HepG2 (cell line): ENCODE results near the gene KPNA3.

ENCODE experiments used
- CREB1 ChIP-seq, 2 experiments: fragments of 450-650 bp in 1 of 2; IDR thresholded peaks; 2 replicates each; pipeline ENCODE4 v1.6.1; 2016 to 2017; ENCODE audit warnings: control low read depth in 1 of 2, mild to moderate bottlenecking in 1 of 2, missing compliant biosample characterization in 1 of 2, missing genetic modification characterization in 1 of 2
- DNMT1 ChIP-seq: sonication (generic); formaldehyde crosslinking; IDR thresholded peaks from 2 replicates; pipeline ENCODE4 v1.5.1; 2020; ENCODE audit warnings: mild to moderate bottlenecking, missing genetic modification reagents
- HNF4A ChIP-seq: sonication (generic); formaldehyde crosslinking; IDR thresholded peaks from 2 replicates; pipeline ENCODE4 v1.4.0; 2020; ENCODE audit warnings: missing genetic modification reagents
- KAT8 ChIP-seq: IDR thresholded peaks from 2 replicates; pipeline ENCODE4 v1.6.1; 2016; ENCODE audit warnings: missing genetic modification reagents, missing compliant biosample characterization
- NFRKB ChIP-seq: fragments of 450-650 bp; IDR thresholded peaks from 2 replicates; pipeline ENCODE4 v1.6.1; 2017
- POLR2AphosphoS5 ChIP-seq: IDR thresholded peaks from 2 replicates; pipeline ENCODE4 v1.6.1; 2012; ENCODE audit warnings: low read depth, low read length
- RXRA ChIP-seq: sonication (generic); formaldehyde crosslinking; IDR thresholded peaks from 2 replicates; pipeline ENCODE4 v1.5.1; 2020; ENCODE audit warnings: missing genetic modification reagents
- TCF12 ChIP-seq, 2 experiments: fragments of 450-650 bp in 1 of 2; sonication (generic) in 1 of 2; formaldehyde crosslinking in 1 of 2; IDR thresholded peaks; 2 replicates each; pipeline versions ENCODE4 v1.6.1 to v1.8.0; 2017 to 2022; ENCODE audit warnings: antibody characterized with exemption in 1 of 2, mild to moderate bottlenecking in 1 of 2, missing genetic modification reagents in 1 of 2, moderate library complexity in 1 of 2
- ZNF235 ChIP-seq: sonication (generic); formaldehyde crosslinking; IDR thresholded peaks from 2 replicates; pipeline ENCODE4 v1.8.1; 2023; ENCODE audit warnings: mild to moderate bottlenecking, missing genetic modification reagents, borderline replicate concordance
- ZNF547 ChIP-seq: sonication (generic); formaldehyde crosslinking; IDR thresholded peaks from 2 replicates; pipeline ENCODE4 v1.5.1; 2020; ENCODE audit warnings: mild to moderate bottlenecking, missing genetic modification reagents
- TF ChIP-seq, protein P1 (sequence below), 2 experiments: IDR thresholded peaks; 2 replicates each; pipeline ENCODE4 v1.6.1; 2011 to 2012; ENCODE audit warnings: low read length in 2 of 2, borderline replicate concordance in 1 of 2, low read depth in 1 of 2, mild to moderate bottlenecking in 1 of 2, moderate library complexity in 1 of 2
- TF ChIP-seq, protein P2 (sequence below): IDR thresholded peaks from 2 replicates; pipeline ENCODE4 v1.6.1; 2012; ENCODE audit warnings: inconsistent platforms

DNA sequence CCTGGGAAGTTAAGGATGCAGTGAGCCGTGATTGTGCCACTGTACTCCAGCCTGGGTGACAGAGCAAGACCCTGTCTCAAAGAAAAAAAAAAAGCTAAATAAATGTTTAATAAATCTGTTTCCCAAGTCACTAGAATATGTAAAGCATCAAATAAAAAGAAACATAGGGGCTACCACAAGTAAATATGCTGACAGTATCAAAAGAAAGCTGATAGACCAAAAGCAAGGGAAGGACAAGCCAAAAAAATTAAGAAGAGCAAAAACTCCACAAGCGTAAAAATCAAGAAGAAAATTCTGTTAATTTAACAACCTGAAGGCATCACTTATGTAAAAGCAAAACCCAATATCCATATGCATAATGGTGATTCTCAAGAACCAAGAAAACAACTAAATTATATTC lies 9.7 kb downstream of the KPNA3 start:
- no peak for TF ChIP-seq DNMT1 (CRISPR knock-in tag)
- TF ChIP-seq RXRA, result no peak
- TF ChIP-seq TCF12 (IDR thresholded peaks at IDR 0.05), result no peak
- no peak for TF ChIP-seq TCF12 (CRISPR knock-in tag; IDR thresholded peaks at IDR 0.05)
- no peak for TF ChIP-seq KAT8 (CRISPR knock-in tag)
- TF ChIP-seq NFRKB, result no peak
- TF ChIP-seq, protein P1, sequence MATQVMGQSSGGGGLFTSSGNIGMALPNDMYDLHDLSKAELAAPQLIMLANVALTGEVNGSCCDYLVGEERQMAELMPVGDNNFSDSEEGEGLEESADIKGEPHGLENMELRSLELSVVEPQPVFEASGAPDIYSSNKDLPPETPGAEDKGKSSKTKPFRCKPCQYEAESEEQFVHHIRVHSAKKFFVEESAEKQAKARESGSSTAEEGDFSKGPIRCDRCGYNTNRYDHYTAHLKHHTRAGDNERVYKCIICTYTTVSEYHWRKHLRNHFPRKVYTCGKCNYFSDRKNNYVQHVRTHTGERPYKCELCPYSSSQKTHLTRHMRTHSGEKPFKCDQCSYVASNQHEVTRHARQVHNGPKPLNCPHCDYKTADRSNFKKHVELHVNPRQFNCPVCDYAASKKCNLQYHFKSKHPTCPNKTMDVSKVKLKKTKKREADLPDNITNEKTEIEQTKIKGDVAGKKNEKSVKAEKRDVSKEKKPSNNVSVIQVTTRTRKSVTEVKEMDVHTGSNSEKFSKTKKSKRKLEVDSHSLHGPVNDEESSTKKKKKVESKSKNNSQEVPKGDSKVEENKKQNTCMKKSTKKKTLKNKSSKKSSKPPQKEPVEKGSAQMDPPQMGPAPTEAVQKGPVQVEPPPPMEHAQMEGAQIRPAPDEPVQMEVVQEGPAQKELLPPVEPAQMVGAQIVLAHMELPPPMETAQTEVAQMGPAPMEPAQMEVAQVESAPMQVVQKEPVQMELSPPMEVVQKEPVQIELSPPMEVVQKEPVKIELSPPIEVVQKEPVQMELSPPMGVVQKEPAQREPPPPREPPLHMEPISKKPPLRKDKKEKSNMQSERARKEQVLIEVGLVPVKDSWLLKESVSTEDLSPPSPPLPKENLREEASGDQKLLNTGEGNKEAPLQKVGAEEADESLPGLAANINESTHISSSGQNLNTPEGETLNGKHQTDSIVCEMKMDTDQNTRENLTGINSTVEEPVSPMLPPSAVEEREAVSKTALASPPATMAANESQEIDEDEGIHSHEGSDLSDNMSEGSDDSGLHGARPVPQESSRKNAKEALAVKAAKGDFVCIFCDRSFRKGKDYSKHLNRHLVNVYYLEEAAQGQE (IDR thresholded peaks at IDR 0.05; ENCODE audit: borderline replicate concordance in 1 of 2, low read depth in 1 of 2, low read length in 2 of 2), result no peak
- TF ChIP-seq HNF4A, result no peak
- no peak for TF ChIP-seq CREB1 (IDR thresholded peaks at IDR 0.05)
- TF ChIP-seq CREB1 (CRISPR knock-in tag; IDR thresholded peaks at IDR 0.05), result no peak
- no peak for TF ChIP-seq ZNF547 (CRISPR knock-in tag)
- no peak for TF ChIP-seq ZNF235
- TF ChIP-seq, protein P2, sequence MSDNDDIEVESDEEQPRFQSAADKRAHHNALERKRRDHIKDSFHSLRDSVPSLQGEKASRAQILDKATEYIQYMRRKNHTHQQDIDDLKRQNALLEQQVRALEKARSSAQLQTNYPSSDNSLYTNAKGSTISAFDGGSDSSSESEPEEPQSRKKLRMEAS, result no peak
- TF ChIP-seq POLR2AphosphoS5, result no peak
